Chondrocyte (in vitro differentiated cells): ENCODE results near the gene SNX32. TPM values are rescaled to one million over a fixed set of nuclear protein-coding genes. Genes with fewer than 3 reads are reported as not detected.

Source experiments
- DNase-seq: peaks from one replicate; pipeline ENCODE4 v3.0.0; 2021; ENCODE audit warnings: mixed read lengths, low spot score
- H3K27ac Mint-ChIP-seq: one replicate; pipeline ENCODE4 v1.8.0; 2021; ENCODE audit warnings: mild to moderate bottlenecking, moderate library complexity, mixed read lengths; ENCODE audit not compliant: unreplicated experiment
- H3K27me3 Mint-ChIP-seq: 2 replicates; pipeline ENCODE4 v1.8.0; 2021; ENCODE audit warnings: low read depth, mixed read lengths
- H3K36me3 Mint-ChIP-seq: 2 replicates; pipeline ENCODE4 v1.8.0; 2021; ENCODE audit warnings: low read depth, mixed read lengths
- H3K4me1 Mint-ChIP-seq: 2 replicates; pipeline ENCODE4 v1.8.0; 2021; ENCODE audit warnings: low read depth, mild to moderate bottlenecking, mixed read lengths
- H3K4me3 Mint-ChIP-seq: one replicate; pipeline ENCODE4 v1.8.0; 2021; ENCODE audit warnings: mild to moderate bottlenecking, moderate library complexity, mixed read lengths; ENCODE audit not compliant: unreplicated experiment
- H3K9me3 Mint-ChIP-seq: 2 replicates; pipeline ENCODE4 v1.8.0; 2021; ENCODE audit warnings: low read depth, mixed read lengths
- total RNA-seq: library from RNA; stranded (reverse); gene quantifications from 3 replicates; pipeline ENCODE4 v1.2.1, GENCODE V29; 2021
- TF ChIP-seq, protein P1 (sequence below): fragments of 200-600 bp; sonication (generic); IDR thresholded peaks from 2 replicates; pipeline ENCODE4 v1.5.0; 2021; ENCODE audit warnings: antibody characterized with exemption, mild to moderate bottlenecking, moderate library complexity

SNX32 gene
- total RNA-seq, 1 donor from 2014 or later: 0.80 TPM

DNA sequence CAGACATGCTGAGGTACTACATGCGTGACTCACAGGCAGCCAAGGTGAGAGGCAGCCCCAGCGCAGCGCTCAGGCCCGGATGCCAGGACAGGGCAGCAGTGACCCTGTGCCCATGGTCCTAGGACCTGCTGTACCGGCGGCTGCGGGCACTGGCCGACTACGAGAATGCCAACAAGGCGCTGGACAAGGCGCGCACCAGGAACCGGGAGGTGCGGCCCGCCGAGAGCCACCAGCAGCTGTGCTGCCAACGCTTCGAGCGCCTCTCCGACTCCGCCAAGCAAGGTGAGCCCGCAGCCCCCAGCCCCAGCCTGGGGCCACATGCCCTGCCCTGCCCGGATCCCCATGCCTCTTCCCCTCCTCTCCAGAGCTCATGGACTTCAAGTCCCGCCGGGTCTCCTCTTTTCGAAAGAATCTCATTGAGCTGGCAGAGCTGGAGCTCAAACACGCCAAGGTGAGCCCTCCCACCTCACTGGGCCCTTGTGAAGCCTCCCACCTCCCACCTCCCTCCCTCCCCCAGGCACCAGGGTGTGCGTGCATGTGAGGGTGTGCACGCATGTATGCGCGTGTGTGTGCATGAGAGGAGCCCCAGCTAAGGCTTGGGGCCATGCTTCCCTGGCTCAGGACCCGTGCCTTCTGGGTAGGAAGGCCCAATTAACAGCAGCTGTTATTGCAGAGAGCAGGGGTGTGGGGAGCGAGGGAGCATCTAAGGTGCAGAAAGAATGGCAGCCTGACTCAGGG, 18.9 kb downstream of the SNX32 start:
- no peak overlapping the region for H3K4me3 Mint-ChIP-seq
- H3K36me3 Mint-ChIP-seq: peaks cover 43% of the 10 kb centered on the region
- TF ChIP-seq, protein P1, sequence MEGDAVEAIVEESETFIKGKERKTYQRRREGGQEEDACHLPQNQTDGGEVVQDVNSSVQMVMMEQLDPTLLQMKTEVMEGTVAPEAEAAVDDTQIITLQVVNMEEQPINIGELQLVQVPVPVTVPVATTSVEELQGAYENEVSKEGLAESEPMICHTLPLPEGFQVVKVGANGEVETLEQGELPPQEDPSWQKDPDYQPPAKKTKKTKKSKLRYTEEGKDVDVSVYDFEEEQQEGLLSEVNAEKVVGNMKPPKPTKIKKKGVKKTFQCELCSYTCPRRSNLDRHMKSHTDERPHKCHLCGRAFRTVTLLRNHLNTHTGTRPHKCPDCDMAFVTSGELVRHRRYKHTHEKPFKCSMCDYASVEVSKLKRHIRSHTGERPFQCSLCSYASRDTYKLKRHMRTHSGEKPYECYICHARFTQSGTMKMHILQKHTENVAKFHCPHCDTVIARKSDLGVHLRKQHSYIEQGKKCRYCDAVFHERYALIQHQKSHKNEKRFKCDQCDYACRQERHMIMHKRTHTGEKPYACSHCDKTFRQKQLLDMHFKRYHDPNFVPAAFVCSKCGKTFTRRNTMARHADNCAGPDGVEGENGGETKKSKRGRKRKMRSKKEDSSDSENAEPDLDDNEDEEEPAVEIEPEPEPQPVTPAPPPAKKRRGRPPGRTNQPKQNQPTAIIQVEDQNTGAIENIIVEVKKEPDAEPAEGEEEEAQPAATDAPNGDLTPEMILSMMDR: no peak
- peaks cover 3% of the 10 kb centered on the region for H3K9me3 Mint-ChIP-seq
- H3K27me3 Mint-ChIP-seq: no peaks in the 10 kb centered on the region
- no peak for DNase-seq
- no peak overlapping the region for H3K27ac Mint-ChIP-seq
- H3K4me1 Mint-ChIP-seq: peaks cover 32% of the 10 kb centered on the region

DNA sequence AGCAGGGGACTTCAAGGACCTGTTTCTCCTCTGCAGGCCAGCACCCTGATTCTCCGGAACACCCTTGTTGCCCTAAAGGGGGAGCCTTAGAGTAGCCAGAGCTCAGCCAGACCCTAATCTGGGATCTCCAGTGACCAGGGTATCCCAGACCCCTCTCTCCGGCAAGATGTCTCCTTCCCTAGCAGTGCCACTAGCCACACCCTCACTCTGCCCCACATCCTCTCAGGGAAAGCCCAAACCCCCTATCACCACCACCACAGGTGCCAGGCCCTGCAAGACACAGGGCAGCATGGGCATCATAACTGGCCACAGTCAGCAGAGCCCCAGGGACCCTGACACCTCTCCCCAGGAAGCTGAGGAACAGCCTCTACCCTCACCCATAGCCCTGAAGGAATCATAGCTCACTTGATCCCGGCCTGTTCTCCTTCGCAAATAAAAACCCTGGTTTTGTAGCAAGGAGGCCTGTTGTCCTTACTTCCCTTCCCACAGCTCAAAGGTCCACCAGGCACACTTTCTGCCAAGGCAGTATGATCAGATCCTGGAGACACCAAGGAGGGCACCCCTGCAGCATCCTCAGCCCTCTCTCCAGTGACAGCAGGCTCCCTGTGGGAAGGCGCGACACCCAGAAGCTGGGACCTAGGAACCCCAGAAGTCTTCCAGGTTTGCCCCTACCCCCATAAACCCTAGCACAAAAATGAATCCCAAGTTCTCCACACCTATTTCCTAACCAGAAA, 19.6 kb downstream of the SNX32 start:
- no peaks in the 10 kb centered on the region for H3K27me3 Mint-ChIP-seq
- peaks cover 3% of the 10 kb centered on the region for H3K9me3 Mint-ChIP-seq
- DNase-seq: no peak
- H3K36me3 Mint-ChIP-seq: peaks cover 43% of the 10 kb centered on the region
- TF ChIP-seq, protein P1: peak; percentile 11
- peak overlapping the region; percentile 12 for H3K27ac Mint-ChIP-seq
- H3K4me3 Mint-ChIP-seq: no peak overlapping the region
- peaks cover 34% of the 10 kb centered on the region for H3K4me1 Mint-ChIP-seq

DNA sequence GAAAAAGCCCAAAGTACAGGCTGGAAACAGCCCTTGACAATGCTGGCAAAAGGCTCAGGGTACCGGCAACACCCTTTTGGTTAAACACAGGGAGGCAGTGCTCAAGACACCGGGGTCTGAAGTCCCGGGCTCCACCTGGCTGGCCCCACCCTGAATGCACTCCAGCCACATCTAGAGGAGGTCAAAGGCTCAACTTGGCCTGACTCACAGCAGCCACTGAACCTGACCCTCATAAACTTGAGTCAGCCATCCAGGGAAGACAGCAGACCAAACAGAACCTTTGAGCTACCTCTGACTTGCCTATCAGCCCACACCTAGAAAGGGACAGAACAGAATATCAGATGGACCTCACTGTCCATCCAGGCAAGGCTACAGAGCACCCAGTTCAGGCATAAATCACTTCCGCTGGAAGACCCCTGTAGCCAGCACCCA, 20.4 kb downstream of the SNX32 start:
- no peak for DNase-seq
- Mint-ChIP-seq H3K4me3 (peak overlapping the region; percentile 42), H3K4me1 (peaks cover 40% of the 10 kb centered on the region), H3K36me3 (peaks cover 43% of the 10 kb centered on the region), H3K27ac (no peak overlapping the region), H3K9me3 (peaks cover 3% of the 10 kb centered on the region), H3K27me3 (no peaks in the 10 kb centered on the region)
- TF ChIP-seq, protein P1: no peak

DNA sequence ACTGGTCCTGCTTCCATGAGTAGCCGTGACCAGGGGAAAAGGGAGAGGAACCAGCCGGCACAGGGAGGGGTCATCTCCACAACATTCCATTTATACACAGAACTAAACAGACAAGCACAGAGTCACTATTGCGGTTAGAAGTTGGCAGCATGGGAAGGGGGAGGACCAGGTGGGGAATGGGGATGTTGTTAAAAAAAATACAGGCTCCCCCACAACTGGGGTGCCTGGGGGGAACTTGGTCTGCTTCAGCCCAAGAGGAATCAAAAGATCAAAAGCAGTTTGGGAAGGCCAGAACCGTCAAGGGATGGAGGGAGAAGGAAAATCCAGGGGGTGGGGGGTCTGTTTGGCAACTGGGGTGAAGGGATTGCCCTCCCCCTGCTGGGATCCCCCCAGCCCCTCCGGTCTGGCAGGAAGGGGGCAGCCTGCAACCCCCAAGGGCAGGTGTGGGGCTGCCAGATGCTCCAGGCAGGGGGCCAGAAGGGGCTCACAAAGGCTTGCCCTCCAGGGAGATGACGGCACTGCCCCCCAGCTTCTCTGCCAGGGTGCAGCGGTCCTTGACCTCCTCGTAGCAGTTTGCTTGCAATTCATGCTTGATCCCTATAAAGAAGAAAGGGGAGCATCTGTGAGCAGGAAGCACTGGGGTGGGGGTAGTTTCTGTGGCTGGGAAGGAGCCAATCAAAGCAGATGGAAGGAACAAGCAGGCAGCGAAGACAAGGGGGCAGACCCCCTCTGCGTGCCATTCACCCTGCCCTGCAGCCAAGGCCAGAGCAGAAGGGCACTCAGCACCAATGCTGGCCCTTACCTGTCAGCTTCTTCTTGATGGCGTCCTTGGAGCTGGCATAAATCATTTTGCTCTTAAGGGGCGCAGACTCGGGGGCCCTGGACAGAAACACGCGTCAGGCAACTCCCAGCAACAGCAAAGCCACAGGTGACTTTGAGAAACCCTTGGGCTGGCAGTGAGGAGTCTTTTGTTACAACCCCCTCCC, 21.4 kb downstream of the SNX32 start:
- peak; percentile 66 for DNase-seq
- Mint-ChIP-seq H3K27ac (no peak overlapping the region), H3K36me3 (peaks cover 43% of the 10 kb centered on the region), H3K4me3 (peak overlapping the region; percentile 97), H3K4me1 (peaks cover 46% of the 10 kb centered on the region), H3K27me3 (no peaks in the 10 kb centered on the region), H3K9me3 (peaks cover 3% of the 10 kb centered on the region)
- TF ChIP-seq, protein P1: no peak

DNA sequence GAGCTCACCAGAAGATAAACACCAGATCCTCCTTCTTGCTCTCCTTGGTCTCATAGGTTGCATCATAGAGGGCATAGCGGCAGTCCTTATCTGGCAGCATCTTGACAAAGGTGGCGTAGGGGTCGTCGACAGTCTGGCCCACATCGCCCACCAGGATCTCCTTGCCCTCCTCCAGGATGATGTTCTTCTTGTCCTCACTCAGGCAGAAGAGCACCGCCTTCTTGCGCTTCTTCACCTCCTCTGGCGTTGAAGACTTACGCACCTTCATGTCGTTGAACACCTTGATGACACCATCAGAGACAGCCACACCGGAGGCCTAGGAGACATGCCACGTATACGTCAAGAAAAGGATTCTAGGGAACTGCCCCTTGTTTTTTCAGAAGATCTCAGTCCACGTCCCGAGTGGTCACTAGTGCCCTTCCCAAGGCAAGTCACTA, 22.2 kb downstream of the SNX32 start:
- H3K4me1 Mint-ChIP-seq: peaks cover 48% of the 10 kb centered on the region
- no peaks in the 10 kb centered on the region for H3K27me3 Mint-ChIP-seq
- H3K36me3 Mint-ChIP-seq: peaks cover 44% of the 10 kb centered on the region
- peak overlapping the region; percentile 97 for H3K4me3 Mint-ChIP-seq
- peaks cover 3% of the 10 kb centered on the region for H3K9me3 Mint-ChIP-seq
- peak; percentile 33 for DNase-seq
- peak overlapping the region; percentile 88 for H3K27ac Mint-ChIP-seq
- TF ChIP-seq, protein P1: no peak
